DLD1 (cell line): ENCODE data around the gene TBX5.
"Not testable (repeated sequence)": the region's sequence is repeated elsewhere in the genome, so short reads cannot be mapped to it uniquely, and the experiment has no call there.

ENCODE experiments used
- in situ Hi-C: cut with HindIII; loops from 2 replicates; pipeline ENCODE4 v1.10.0; 2017; ENCODE audit warnings: low sequenced_read_pairs

Gene TBX5

GRCh38 chr12:114393569-114393968, 12.4 kb downstream of the TBX5 start:
- in situ Hi-C loops = no loop called here

GRCh38 chr12:114392909-114393308, 13.0 kb downstream of the TBX5 start:
- in situ Hi-C loops = no loop called here

GRCh38 chr12:114391088-114391487, 14.9 kb downstream of the TBX5 start:
- in situ Hi-C loops = no loop called here

GRCh38 chr12:114384739-114385138, 21.2 kb downstream of the TBX5 start:
- in situ Hi-C loops = no loop called here

- in situ Hi-C loops = no loop called here
Observed at GRCh38 chr12:114381177-114381576, 24.8 kb downstream of the TBX5 start.

- in situ Hi-C loops = no loop called here
Observed at GRCh38 chr12:114371733-114372132, 34.2 kb downstream of the TBX5 start.

GRCh38 chr12:114371250-114371649, 34.7 kb downstream of the TBX5 start:
- in situ Hi-C loops = no loop called here

- in situ Hi-C loops = no loop called here
Observed at GRCh38 chr12:114368685-114369452, 37.1 kb downstream of the TBX5 start.

- in situ Hi-C loops = loop anchor here (5.0 kb wide), 1 partner anchor 55 kb away; no protein-coding TSS in a partner anchor
Observed at GRCh38 chr12:114361992-114362391, 44.0 kb downstream of the TBX5 start.

- in situ Hi-C loops = loop anchor here (5.0 kb wide), 1 partner anchor 54 kb away; no protein-coding TSS in a partner anchor
Observed at GRCh38 chr12:114361545-114361944, 44.4 kb downstream of the TBX5 start.

GRCh38 chr12:114360485-114360884, 45.5 kb downstream of the TBX5 start:
- in situ Hi-C loops = loop anchor here (5.0 kb wide), 1 partner anchor 53 kb away; no protein-coding TSS in a partner anchor

GRCh38 chr12:114355389-114356088, 50.4 kb downstream of the TBX5 start:
- in situ Hi-C loops = loop anchor here (10.0 kb wide), 1 partner anchor 69 kb away; no protein-coding TSS in a partner anchor

- in situ Hi-C loops = not testable (repeated sequence)
Observed at GRCh38 chr12:114349239-114349638, 56.7 kb downstream of the TBX5 start.

- in situ Hi-C loops = no loop called here
Observed at GRCh38 chr12:114347861-114348260, 58.1 kb downstream of the TBX5 start.

- in situ Hi-C loops = no loop called here
Observed at GRCh38 chr12:114344831-114345230, 61.1 kb downstream of the TBX5 start.

GRCh38 chr12:114344303-114344663, 61.7 kb downstream of the TBX5 start:
- in situ Hi-C loops = no loop called here

GRCh38 chr12:114343585-114344302, 62.2 kb downstream of the TBX5 start:
- in situ Hi-C loops = no loop called here

GRCh38 chr12:114342656-114343055, 63.3 kb downstream of the TBX5 start:
- in situ Hi-C loops = no loop called here

GRCh38 chr12:114341635-114342034, 64.3 kb downstream of the TBX5 start:
- in situ Hi-C loops = no loop called here

- in situ Hi-C loops = no loop called here
Observed at GRCh38 chr12:114340231-114340630, 65.7 kb downstream of the TBX5 start.

- in situ Hi-C loops = no loop called here
Observed at GRCh38 chr12:114339626-114340025, 66.3 kb downstream of the TBX5 start.
